Vagina (tissue), 2 donors: ENCODE measurements around the gene ZCCHC8.

Source experiments
- CTCF ChIP-seq, 3 experiments: fragments of 450-650 bp in 2 of 3; fragments of 200-600 bp in 1 of 3; sonication (generic) in 1 of 3; IDR thresholded peaks; one replicate each; pipeline ENCODE4 v1.5.1; 2017 to 2019; ENCODE audit warnings: antibody characterized with exemption in 3 of 3, mild to moderate bottlenecking in 2 of 3, moderate library complexity in 2 of 3
- POLR2A ChIP-seq, 2 donors: fragments of 450-650 bp; IDR thresholded peaks; one replicate each; pipeline ENCODE4 v1.6.1; 2017; ENCODE audit warnings: antibody characterized with exemption in 2 of 2, mild to moderate bottlenecking in 2 of 2, moderate library complexity in 2 of 2
- POLR2AphosphoS5 ChIP-seq, 2 donors: sonication (generic); formaldehyde crosslinking; IDR thresholded peaks; one replicate each; pipeline ENCODE4 v1.9.0; 2017; ENCODE audit warnings: antibody characterized with exemption in 2 of 2, mild to moderate bottlenecking in 2 of 2, low read depth in 1 of 2; ENCODE audit not compliant: insufficient read depth in 1 of 2

GRCh38 chr12:122505419-122506051 is 4.8 kb upstream of the ZCCHC8 start:
- TF ChIP-seq POLR2A (IDR thresholded peaks at IDR 0.05) (no peak), CTCF (IDR thresholded peaks at IDR 0.05) (no peak), POLR2AphosphoS5 (IDR thresholded peaks at IDR 0.05; ENCODE audit: insufficient read depth in 1 of 2, low read depth in 1 of 2) (no peak)
